ENCODE measurements around the gene RMP24.

Gene RMP24

DNA sequence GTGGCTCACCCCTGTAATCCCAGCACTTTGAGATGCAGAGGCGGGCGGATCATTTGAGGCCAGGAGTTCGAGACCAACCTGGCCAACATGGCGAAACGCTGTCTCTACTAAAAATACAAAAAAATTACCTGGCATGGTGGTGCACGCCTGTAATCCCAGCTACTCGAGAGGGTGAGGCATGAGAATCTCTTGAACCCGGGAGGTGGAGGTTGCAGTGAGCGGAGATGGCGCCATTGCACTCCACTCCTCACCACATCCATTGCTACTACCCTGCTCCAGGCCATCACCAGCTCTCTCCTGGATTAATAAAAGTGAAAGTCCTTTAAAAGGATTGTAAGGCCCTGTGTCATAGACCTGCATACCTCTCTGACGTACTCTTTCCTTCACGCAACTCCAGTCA lies 1.2 kb downstream of the RMP24 start:
- TF ChIP-seq TCF7 (CRISPR knock-in tag; IDR thresholded peaks at IDR 0.05; ENCODE audit: low read depth) = no peak
- ChIA-PET POLR2A (no interaction called here), CTCF (interaction anchor here (1.2 to 2.0 kb wide), 2 partner anchors 23 to 217 kb away, joined by 3 to 15 read pairs; no protein-coding TSS in a partner anchor)
- ATAC-seq (no peak), DNase-seq (ENCODE audit: low spot score) (no peak)
- Mint-ChIP-seq H3K27ac (peak overlapping the region; percentile 14; the same call in 1 of the 2 replicates), H3K4me3 (peak overlapping the region; percentile 98), H3K36me3 (peaks cover 45% of the 10 kb centered on the region), H3K4me1 (peaks cover 21% of the 10 kb centered on the region), H3K27me3 (ENCODE audit: low read depth) (no peaks in the 10 kb centered on the region), H3K9me3 (peaks cover 5% of the 10 kb centered on the region)

DNA sequence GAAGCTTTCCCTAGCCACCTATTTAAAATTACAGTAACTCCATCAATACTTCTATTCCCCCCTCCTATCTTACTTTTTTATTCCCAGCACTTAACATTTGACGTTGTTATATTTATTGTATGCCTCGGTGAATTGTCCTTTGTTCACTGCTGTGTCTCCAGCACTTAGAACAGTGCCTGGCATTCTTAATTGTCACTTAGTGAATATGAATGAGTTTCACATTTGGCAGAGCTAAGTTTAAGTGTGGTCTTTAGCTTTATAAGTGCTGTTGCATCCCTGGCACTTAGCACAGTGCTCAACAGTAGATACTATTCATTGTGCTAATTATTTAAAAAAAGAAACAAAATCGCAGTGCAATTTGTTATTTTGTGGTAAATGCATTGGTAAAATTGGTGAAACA lies 1.7 kb downstream of the RMP24 start:
- H3K9me3 Mint-ChIP-seq = no peaks in the 10 kb centered on the region
- peaks cover 21% of the 10 kb centered on the region for H3K4me1 Mint-ChIP-seq
- ChIA-PET POLR2A (no interaction called here), CTCF (interaction anchor here (1.2 kb wide), 1 partner anchor 218 kb away, joined by 3 read pairs; no protein-coding TSS in a partner anchor)
- no peak for DNase-seq (ENCODE audit: low spot score)
- no peak for TF ChIP-seq FOXK1 (CRISPR knock-in tag; IDR thresholded peaks at IDR 0.05)
- TF ChIP-seq, protein P1, sequence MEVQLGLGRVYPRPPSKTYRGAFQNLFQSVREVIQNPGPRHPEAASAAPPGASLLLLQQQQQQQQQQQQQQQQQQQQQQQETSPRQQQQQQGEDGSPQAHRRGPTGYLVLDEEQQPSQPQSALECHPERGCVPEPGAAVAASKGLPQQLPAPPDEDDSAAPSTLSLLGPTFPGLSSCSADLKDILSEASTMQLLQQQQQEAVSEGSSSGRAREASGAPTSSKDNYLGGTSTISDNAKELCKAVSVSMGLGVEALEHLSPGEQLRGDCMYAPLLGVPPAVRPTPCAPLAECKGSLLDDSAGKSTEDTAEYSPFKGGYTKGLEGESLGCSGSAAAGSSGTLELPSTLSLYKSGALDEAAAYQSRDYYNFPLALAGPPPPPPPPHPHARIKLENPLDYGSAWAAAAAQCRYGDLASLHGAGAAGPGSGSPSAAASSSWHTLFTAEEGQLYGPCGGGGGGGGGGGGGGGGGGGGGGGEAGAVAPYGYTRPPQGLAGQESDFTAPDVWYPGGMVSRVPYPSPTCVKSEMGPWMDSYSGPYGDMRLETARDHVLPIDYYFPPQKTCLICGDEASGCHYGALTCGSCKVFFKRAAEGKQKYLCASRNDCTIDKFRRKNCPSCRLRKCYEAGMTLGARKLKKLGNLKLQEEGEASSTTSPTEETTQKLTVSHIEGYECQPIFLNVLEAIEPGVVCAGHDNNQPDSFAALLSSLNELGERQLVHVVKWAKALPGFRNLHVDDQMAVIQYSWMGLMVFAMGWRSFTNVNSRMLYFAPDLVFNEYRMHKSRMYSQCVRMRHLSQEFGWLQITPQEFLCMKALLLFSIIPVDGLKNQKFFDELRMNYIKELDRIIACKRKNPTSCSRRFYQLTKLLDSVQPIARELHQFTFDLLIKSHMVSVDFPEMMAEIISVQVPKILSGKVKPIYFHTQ (CRISPR knock-in tag; IDR thresholded peaks at IDR 0.05) = no peak
- TF ChIP-seq, protein P2, sequence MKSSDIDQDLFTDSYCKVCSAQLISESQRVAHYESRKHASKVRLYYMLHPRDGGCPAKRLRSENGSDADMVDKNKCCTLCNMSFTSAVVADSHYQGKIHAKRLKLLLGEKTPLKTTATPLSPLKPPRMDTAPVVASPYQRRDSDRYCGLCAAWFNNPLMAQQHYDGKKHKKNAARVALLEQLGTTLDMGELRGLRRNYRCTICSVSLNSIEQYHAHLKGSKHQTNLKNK (CRISPR knock-in tag; IDR thresholded peaks at IDR 0.05) = no peak
- no peak for TF ChIP-seq TCF7 (CRISPR knock-in tag; IDR thresholded peaks at IDR 0.05; ENCODE audit: low read depth)
- TF ChIP-seq, protein P3, sequence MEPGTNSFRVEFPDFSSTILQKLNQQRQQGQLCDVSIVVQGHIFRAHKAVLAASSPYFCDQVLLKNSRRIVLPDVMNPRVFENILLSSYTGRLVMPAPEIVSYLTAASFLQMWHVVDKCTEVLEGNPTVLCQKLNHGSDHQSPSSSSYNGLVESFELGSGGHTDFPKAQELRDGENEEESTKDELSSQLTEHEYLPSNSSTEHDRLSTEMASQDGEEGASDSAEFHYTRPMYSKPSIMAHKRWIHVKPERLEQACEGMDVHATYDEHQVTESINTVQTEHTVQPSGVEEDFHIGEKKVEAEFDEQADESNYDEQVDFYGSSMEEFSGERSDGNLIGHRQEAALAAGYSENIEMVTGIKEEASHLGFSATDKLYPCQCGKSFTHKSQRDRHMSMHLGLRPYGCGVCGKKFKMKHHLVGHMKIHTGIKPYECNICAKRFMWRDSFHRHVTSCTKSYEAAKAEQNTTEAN (CRISPR knock-in tag; IDR thresholded peaks at IDR 0.05) = no peak
- TF ChIP-seq ZNF138 (CRISPR knock-in tag; conservative IDR thresholded peaks at IDR 0.05) = no peak
- no peak for TF ChIP-seq HMGA2 (CRISPR knock-in tag; IDR thresholded peaks at IDR 0.05)
- TF ChIP-seq ZNF232 (CRISPR knock-in tag; IDR thresholded peaks at IDR 0.05) = no peak
- TF ChIP-seq FOXP1 (CRISPR knock-in tag; IDR thresholded peaks at IDR 0.05; ENCODE audit: borderline replicate concordance) = no peak
- TF ChIP-seq, protein P4, sequence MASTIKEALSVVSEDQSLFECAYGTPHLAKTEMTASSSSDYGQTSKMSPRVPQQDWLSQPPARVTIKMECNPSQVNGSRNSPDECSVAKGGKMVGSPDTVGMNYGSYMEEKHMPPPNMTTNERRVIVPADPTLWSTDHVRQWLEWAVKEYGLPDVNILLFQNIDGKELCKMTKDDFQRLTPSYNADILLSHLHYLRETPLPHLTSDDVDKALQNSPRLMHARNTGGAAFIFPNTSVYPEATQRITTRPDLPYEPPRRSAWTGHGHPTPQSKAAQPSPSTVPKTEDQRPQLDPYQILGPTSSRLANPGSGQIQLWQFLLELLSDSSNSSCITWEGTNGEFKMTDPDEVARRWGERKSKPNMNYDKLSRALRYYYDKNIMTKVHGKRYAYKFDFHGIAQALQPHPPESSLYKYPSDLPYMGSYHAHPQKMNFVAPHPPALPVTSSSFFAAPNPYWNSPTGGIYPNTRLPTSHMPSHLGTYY (CRISPR knock-in tag; IDR thresholded peaks at IDR 0.05) = no peak
- TF ChIP-seq TP53 (CRISPR knock-in tag; IDR thresholded peaks at IDR 0.05) = no peak
- TF ChIP-seq, protein P5, sequence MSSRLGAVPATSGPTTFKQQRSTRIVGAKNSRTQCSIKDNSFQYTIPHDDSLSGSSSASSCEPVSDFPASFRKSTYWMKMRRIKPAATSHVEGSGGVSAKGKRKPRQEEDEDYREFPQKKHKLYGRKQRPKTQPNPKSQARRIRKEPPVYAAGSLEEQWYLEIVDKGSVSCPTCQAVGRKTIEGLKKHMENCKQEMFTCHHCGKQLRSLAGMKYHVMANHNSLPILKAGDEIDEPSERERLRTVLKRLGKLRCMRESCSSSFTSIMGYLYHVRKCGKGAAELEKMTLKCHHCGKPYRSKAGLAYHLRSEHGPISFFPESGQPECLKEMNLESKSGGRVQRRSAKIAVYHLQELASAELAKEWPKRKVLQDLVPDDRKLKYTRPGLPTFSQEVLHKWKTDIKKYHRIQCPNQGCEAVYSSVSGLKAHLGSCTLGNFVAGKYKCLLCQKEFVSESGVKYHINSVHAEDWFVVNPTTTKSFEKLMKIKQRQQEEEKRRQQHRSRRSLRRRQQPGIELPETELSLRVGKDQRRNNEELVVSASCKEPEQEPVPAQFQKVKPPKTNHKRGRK (CRISPR knock-in tag; IDR thresholded peaks at IDR 0.05; ENCODE audit: borderline replicate concordance) = no peak
- TF ChIP-seq, protein P6, sequence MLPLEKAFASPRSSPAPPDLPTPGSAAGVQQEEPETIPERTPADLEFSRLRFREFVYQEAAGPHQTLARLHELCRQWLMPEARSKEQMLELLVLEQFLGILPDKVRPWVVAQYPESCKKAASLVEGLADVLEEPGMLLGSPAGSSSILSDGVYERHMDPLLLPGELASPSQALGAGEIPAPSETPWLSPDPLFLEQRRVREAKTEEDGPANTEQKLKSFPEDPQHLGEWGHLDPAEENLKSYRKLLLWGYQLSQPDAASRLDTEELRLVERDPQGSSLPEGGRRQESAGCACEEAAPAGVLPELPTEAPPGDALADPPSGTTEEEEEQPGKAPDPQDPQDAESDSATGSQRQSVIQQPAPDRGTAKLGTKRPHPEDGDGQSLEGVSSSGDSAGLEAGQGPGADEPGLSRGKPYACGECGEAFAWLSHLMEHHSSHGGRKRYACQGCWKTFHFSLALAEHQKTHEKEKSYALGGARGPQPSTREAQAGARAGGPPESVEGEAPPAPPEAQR (CRISPR knock-in tag; IDR thresholded peaks at IDR 0.05) = no peak
- TF ChIP-seq, protein P7, sequence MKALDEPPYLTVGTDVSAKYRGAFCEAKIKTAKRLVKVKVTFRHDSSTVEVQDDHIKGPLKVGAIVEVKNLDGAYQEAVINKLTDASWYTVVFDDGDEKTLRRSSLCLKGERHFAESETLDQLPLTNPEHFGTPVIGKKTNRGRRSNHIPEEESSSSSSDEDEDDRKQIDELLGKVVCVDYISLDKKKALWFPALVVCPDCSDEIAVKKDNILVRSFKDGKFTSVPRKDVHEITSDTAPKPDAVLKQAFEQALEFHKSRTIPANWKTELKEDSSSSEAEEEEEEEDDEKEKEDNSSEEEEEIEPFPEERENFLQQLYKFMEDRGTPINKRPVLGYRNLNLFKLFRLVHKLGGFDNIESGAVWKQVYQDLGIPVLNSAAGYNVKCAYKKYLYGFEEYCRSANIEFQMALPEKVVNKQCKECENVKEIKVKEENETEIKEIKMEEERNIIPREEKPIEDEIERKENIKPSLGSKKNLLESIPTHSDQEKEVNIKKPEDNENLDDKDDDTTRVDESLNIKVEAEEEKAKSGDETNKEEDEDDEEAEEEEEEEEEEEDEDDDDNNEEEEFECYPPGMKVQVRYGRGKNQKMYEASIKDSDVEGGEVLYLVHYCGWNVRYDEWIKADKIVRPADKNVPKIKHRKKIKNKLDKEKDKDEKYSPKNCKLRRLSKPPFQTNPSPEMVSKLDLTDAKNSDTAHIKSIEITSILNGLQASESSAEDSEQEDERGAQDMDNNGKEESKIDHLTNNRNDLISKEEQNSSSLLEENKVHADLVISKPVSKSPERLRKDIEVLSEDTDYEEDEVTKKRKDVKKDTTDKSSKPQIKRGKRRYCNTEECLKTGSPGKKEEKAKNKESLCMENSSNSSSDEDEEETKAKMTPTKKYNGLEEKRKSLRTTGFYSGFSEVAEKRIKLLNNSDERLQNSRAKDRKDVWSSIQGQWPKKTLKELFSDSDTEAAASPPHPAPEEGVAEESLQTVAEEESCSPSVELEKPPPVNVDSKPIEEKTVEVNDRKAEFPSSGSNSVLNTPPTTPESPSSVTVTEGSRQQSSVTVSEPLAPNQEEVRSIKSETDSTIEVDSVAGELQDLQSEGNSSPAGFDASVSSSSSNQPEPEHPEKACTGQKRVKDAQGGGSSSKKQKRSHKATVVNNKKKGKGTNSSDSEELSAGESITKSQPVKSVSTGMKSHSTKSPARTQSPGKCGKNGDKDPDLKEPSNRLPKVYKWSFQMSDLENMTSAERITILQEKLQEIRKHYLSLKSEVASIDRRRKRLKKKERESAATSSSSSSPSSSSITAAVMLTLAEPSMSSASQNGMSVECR (CRISPR knock-in tag; IDR thresholded peaks at IDR 0.05; ENCODE audit: borderline replicate concordance) = no peak
- no peak for TF ChIP-seq ZNF317 (CRISPR knock-in tag; IDR thresholded peaks at IDR 0.05; ENCODE audit: borderline replicate concordance, low read depth)
- TF ChIP-seq RORB (CRISPR knock-in tag; IDR thresholded peaks at IDR 0.05) = no peak
- H3K4me3 Mint-ChIP-seq = peak overlapping the region; percentile 98
- H3K27ac Mint-ChIP-seq = 0 out of 2 replicates have a peak overlapping the region, but pooled peaks have one; percentile 2
- H3K36me3 Mint-ChIP-seq = peaks cover 47% of the 10 kb centered on the region
- no peak for ATAC-seq
- H3K27me3 Mint-ChIP-seq (ENCODE audit: low read depth) = no peaks in the 10 kb centered on the region

Measured in WTC11 (cell line).